GM12892 (cell line): ENCODE data around the gene TXLNB. TPM values are rescaled to one million over a fixed set of nuclear protein-coding genes. Genes with fewer than 3 reads are reported as not detected.
A peak's percentile ranks its signal among the peaks of the same experiment; 100 is the strongest.

Source experiments
- DNase-seq: peaks from one replicate; pipeline ENCODE4 v3.0.0; 2011; ENCODE audit not compliant: insufficient read length
- FAIRE-seq: peaks from 2 replicates; lab custom pipeline; 2011; peaks lifted over from hg19 to GRCh38; lab: Jason Lieb, UNC
- POLR2A ChIP-seq: IDR thresholded peaks from 2 replicates; pipeline ENCODE4 v1.6.1; 2011; ENCODE audit warnings: low read depth, low read length, control low read depth
- POLR2AphosphoS5 ChIP-seq: IDR thresholded peaks from 2 replicates; pipeline ENCODE4 v1.6.1; 2011; ENCODE audit warnings: low read depth, low read length, control low read depth
- TAF1 ChIP-seq: IDR thresholded peaks from 2 replicates; pipeline ENCODE4 v1.6.1; 2011; ENCODE audit warnings: low read depth, mild to moderate bottlenecking, control low read depth, low read length, borderline replicate concordance
- polyA plus RNA-seq: library from polyadenylated mRNA; unstranded; fragments of >200 nt; gene quantifications from one replicate; pipeline ENCODE4 v1.2.1, GENCODE V29; 2012; ENCODE audit warnings: missing spikeins, inconsistent platforms; ENCODE audit not compliant: missing spikeins

Gene TXLNB
- polyA plus RNA-seq = 1.7 TPM

DNA sequence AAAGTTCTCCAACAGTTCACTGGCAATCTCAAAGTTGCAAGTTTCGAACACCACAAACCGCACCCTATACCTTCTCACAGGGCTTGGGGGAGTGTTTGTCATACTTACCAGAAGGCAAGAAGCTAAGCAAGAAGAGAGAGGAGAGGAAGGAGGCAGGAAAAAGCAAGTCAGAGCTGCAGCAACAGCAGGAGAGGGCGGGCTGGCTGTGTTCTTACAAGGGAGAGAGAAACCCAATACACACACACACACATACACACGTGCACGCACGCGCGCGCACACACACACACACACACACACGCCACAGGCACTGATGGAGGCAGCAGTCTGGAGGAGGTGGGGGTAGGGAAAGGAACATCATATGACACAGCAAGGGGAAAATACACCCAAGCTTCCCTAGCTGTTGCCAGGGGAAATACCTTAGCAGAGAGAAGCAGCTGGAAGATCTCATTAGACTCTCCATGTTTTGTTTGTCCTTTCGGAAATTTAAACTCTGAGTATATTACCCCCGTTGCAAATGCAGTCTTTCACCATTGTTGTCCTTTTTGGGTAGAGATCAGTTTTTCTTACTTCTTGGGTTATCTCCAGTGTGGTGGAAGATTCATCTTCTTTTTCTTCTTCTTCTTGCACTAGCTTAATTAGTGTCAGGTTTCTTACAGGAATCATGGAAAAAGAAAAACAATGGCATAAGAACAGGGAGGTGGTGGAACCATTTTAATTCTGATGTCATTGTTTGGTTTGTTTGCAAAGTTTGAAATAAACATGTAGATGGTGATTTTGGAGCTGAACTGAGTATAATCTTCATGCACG lies at the start of gene TXLNB:
TSS of gene TXLNB (minus strand) at position 186 of the 807 bp plus-strand sequence. CDS start 3,099 bp downstream, outside the sequence.
- FAIRE-seq (peak; percentile 98), DNase-seq (no peak)
- TF ChIP-seq POLR2AphosphoS5 (no peak), TAF1 (peak; percentile 30; the same call in 1 of the 2 replicates)

DNA sequence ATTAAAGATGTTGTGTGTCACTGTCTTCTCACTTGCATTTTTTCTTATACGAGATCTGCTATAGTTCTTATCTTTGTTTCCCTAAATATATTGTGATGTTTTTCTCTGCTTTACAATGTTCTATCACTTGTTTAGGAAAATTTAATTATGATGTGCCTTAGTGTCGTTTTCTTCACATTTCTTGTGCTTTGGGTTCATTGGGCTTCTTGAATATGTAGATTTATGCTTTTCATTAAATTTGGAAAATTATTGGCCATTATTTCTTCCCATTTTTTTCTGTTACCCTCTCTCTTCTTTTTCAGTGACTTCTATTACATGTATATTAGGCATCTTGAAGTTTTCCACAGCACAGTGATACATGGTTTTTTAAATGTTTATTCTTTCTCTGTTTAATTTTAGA lies 49.3 kb upstream of the TXLNB start:
- TF ChIP-seq POLR2AphosphoS5 (no peak), TAF1 (no peak), POLR2A (no peak)
- FAIRE-seq (no peak), DNase-seq (no peak)

DNA sequence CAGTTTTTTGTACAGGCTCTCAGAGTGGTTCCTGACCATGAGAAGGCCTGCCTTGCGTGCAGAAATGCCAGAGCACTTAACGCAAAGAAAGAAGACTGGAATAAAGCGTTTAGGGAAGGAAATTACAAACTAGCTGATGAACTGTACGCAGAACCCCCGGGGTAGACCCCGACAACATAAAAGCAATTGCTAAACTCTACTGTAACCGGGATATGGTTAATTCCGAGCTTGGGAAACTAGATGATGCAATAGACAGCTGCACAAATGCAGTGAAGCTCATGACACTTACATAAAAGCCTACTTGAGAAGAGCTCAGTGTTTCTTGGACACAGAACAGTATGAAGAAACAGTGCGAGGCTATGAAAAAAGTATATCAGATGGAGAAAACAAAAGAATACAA lies 47.0 kb upstream of the TXLNB start:
- TF ChIP-seq TAF1 (no peak), POLR2A (no peak), POLR2AphosphoS5 (no peak)
- FAIRE-seq (no peak), DNase-seq (no peak)

GRCh38 chr6:139337830-139338229 lies 46.0 kb upstream of the TXLNB start:
- TF ChIP-seq TAF1 = no peak
- no peak for FAIRE-seq
- no peak for DNase-seq

- TF ChIP-seq POLR2AphosphoS5 = no peak
- DNase-seq = no peak
- FAIRE-seq = no peak
Measured at GRCh38 chr6:139337001-139337400, 45.2 kb upstream of the TXLNB start.

- no peak for FAIRE-seq
- TF ChIP-seq POLR2AphosphoS5 = no peak
- TF ChIP-seq POLR2A = no peak
- no peak for TF ChIP-seq TAF1
- no peak for DNase-seq
Measured at GRCh38 chr6:139336488-139336887, 44.7 kb upstream of the TXLNB start.

DNA sequence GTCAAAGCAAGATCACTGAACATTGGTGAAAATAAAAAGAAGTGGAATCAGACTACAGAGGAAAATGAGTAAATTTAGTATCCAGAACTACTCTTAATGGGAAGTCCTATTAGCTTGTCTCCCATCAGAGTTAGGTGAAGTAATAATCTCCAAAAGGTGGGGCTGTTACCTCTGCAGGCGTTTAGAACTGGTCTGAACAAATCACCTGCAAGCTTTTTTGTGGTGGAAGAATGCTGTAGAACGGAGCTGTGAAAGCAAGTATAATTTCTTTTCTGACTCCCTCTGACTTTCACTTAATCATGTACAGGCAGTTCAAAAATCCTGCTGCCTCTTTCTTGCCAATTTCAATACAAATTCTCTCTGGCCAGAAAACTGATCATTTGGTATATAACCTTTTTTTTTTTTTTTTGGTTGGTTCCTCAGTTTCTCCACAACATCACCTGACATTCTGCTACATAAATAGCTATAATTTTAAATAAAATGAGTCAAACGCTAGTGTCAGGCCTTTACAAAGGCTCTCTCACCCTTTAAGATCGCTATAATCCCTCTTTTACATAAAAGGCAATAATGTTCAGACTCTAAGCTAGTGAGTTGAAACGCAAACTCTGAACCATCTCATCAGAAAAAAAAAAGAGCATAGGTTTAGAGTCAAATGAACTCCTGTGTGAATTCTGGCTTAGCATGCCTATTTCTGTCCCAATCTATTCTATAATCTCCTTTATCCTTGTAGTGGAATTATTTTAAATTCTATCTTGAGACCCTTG lies 43.8 kb upstream of the TXLNB start:
- FAIRE-seq = no peak
- DNase-seq = no peak
- TF ChIP-seq POLR2AphosphoS5 = no peak
- TF ChIP-seq TAF1 = no peak
- TF ChIP-seq POLR2A = no peak

DNA sequence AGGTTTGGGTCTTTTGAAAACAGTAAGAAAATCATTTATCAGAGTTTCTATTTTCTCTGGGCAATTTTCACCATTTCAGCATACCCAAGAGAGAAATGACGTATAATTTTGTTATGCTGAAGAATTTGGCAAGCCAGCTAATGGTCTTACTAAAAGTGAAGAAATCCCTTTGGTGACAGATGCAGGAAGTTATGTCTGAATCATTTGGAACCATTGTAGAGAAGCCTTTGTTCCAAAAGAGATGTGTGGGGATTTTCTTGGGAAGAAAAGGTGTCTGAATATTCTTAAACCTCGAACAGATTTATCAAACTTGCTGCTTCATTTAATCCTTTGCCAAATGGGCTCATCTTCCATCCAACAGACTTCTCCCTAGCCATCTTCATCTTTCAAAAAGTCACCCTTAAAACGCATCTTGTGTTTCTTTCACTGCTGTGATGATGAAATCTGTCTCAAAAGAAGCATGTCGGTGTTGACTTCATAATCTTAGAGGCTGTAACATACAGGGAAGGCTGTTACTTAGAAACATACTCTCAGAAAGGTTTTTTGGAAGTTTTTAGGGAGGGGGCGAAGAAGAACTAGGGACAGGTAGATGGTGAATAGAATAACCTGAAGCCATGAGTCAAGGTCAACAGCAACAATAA lies 43.1 kb upstream of the TXLNB start:
- no peak for DNase-seq
- FAIRE-seq = no peak
- TF ChIP-seq TAF1 (no peak), POLR2A (no peak), POLR2AphosphoS5 (no peak)

GRCh38 chr6:139330826-139331500 lies 39.2 kb upstream of the TXLNB start:
- TF ChIP-seq TAF1 = no peak
- no peak for TF ChIP-seq POLR2A
- TF ChIP-seq POLR2AphosphoS5 = no peak
- DNase-seq = no peak
- no peak for FAIRE-seq

- no peak for DNase-seq
- TF ChIP-seq POLR2A (no peak), TAF1 (no peak), POLR2AphosphoS5 (no peak)
- FAIRE-seq = peak; percentile 64
Measured at GRCh38 chr6:139330306-139330705, 38.5 kb upstream of the TXLNB start.

DNA sequence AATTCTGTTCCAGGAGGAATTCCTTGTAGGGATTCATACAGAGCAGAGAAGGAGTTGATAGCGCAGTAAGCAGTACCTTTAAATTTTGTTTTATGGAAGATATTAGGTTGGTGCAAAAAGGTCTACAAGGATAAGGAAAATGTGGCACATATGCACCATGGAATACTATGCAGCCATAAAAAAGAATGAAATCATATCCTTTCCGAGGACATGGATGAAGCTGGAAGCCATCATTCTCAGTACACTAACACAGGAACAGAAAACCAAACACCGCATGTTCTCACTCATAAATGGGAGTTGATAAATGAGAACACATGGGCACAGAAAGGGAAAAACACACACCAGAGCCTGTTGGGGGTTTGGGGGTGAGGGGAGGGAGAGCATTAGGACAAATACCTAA lies 37.4 kb upstream of the TXLNB start:
- DNase-seq (no peak), FAIRE-seq (peak; percentile 14)
- TF ChIP-seq TAF1 (no peak), POLR2A (no peak), POLR2AphosphoS5 (no peak)
